SK-N-SH (cell line): ENCODE measurements around the gene TMCO4.

Experiments used
- EZH2phosphoT487 ChIP-seq: fragments of 200-600 bp; sonication (generic); IDR thresholded peaks from 2 replicates; pipeline ENCODE4 v1.6.1; 2017; ENCODE audit warnings: low read depth, mixed run types, mild to moderate bottlenecking, antibody characterized with exemption, moderate library complexity, borderline replicate concordance
- MEF2A ChIP-seq: IDR thresholded peaks from 2 replicates; pipeline ENCODE4 v1.4.0; 2012; ENCODE audit warnings: low read depth, borderline replicate concordance
- NFIC ChIP-seq: IDR thresholded peaks from 2 replicates; pipeline ENCODE4 v1.4.0; 2012; ENCODE audit warnings: borderline replicate concordance
- POLR2AphosphoS5 ChIP-seq: IDR thresholded peaks from 2 replicates; pipeline ENCODE4 v1.6.1; 2012; ENCODE audit warnings: low read depth, low read length
- RCOR1 ChIP-seq: fragments of 150-350 bp; IDR thresholded peaks from 2 replicates; pipeline ENCODE4 v1.6.1; 2017; ENCODE audit warnings: antibody characterized with exemption, low read length
- RXRA ChIP-seq: IDR thresholded peaks from 2 replicates; pipeline ENCODE4 v1.4.0; 2012; ENCODE audit warnings: low read depth, mild to moderate bottlenecking, borderline replicate concordance
- SMC3 ChIP-seq: IDR thresholded peaks from 2 replicates; pipeline ENCODE4 v1.6.1; 2012; ENCODE audit warnings: low read depth, low read length, improper control_type of control experiment
- TEAD4 ChIP-seq: IDR thresholded peaks from 2 replicates; pipeline ENCODE4 v1.4.0; 2012; ENCODE audit warnings: mild to moderate bottlenecking, borderline replicate concordance; ENCODE audit not compliant: insufficient read depth
- TF ChIP-seq, protein P1 (sequence below): fragments of 200-600 bp; sonication (generic); IDR thresholded peaks from 2 replicates; pipeline ENCODE4 v1.6.1; 2017; ENCODE audit warnings: antibody characterized with exemption, mild to moderate bottlenecking, moderate library complexity
- TF ChIP-seq, protein P2 (sequence below): IDR thresholded peaks from 2 replicates; pipeline ENCODE4 v1.4.0; 2012; ENCODE audit warnings: low read depth
- TF ChIP-seq, protein P3 (sequence below): fragments of 150-350 bp; IDR thresholded peaks from 2 replicates; pipeline ENCODE4 v1.6.1; 2016; ENCODE audit warnings: mild to moderate bottlenecking, low read depth, low read length
- TF ChIP-seq, protein P4 (sequence below): IDR thresholded peaks from 2 replicates; pipeline ENCODE4 v1.4.0; 2012; ENCODE audit warnings: low read depth, borderline replicate concordance

DNA sequence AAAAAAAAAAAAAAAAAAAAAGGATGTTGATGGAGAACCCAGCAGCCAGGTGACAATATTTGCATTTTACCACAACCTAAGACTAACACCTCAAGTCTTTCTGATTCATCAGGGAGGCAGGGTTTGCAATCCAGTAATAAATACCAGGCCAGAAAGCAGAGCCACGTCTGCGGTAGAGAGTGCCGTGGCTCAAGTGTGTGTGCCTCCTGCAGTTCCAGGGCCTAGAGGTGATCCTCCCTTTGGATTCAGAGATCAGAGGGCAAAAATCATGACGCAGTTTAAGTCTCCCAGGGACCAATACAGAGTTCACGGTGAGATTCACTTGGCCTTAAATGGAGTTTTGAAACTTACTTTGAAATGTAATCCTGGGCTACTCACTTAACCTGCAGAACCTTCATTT lies 34.9 kb downstream of the TMCO4 start:
- TF ChIP-seq RXRA (no peak), NFIC (no peak), SMC3 (no peak), MEF2A (no peak), TEAD4 (no peak), RCOR1 (no peak), EZH2phosphoT487 (no peak), POLR2AphosphoS5 (no peak)
- TF ChIP-seq, protein P1, sequence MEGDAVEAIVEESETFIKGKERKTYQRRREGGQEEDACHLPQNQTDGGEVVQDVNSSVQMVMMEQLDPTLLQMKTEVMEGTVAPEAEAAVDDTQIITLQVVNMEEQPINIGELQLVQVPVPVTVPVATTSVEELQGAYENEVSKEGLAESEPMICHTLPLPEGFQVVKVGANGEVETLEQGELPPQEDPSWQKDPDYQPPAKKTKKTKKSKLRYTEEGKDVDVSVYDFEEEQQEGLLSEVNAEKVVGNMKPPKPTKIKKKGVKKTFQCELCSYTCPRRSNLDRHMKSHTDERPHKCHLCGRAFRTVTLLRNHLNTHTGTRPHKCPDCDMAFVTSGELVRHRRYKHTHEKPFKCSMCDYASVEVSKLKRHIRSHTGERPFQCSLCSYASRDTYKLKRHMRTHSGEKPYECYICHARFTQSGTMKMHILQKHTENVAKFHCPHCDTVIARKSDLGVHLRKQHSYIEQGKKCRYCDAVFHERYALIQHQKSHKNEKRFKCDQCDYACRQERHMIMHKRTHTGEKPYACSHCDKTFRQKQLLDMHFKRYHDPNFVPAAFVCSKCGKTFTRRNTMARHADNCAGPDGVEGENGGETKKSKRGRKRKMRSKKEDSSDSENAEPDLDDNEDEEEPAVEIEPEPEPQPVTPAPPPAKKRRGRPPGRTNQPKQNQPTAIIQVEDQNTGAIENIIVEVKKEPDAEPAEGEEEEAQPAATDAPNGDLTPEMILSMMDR: no peak
- TF ChIP-seq, protein P2, sequence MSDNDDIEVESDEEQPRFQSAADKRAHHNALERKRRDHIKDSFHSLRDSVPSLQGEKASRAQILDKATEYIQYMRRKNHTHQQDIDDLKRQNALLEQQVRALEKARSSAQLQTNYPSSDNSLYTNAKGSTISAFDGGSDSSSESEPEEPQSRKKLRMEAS: no peak
- TF ChIP-seq, protein P3, sequence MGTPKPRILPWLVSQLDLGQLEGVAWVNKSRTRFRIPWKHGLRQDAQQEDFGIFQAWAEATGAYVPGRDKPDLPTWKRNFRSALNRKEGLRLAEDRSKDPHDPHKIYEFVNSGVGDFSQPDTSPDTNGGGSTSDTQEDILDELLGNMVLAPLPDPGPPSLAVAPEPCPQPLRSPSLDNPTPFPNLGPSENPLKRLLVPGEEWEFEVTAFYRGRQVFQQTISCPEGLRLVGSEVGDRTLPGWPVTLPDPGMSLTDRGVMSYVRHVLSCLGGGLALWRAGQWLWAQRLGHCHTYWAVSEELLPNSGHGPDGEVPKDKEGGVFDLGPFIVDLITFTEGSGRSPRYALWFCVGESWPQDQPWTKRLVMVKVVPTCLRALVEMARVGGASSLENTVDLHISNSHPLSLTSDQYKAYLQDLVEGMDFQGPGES: no peak
- TF ChIP-seq, protein P4, sequence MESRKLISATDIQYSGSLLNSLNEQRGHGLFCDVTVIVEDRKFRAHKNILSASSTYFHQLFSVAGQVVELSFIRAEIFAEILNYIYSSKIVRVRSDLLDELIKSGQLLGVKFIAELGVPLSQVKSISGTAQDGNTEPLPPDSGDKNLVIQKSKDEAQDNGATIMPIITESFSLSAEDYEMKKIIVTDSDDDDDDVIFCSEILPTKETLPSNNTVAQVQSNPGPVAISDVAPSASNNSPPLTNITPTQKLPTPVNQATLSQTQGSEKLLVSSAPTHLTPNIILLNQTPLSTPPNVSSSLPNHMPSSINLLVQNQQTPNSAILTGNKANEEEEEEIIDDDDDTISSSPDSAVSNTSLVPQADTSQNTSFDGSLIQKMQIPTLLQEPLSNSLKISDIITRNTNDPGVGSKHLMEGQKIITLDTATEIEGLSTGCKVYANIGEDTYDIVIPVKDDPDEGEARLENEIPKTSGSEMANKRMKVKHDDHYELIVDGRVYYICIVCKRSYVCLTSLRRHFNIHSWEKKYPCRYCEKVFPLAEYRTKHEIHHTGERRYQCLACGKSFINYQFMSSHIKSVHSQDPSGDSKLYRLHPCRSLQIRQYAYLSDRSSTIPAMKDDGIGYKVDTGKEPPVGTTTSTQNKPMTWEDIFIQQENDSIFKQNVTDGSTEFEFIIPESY: no peak
